Neuronal stem cell (in vitro differentiated cells): ENCODE results near the gene MTUS2.

Experiments used
- DNase-seq: peaks from one replicate; pipeline ENCODE4 v3.0.0-alpha.2; 2013; ENCODE audit warnings: low spot score
- H2AFZ ChIP-seq: one replicate; pipeline ENCODE4 v1.6.1; 2013; ENCODE audit warnings: mild to moderate bottlenecking, low read length, inconsistent platforms
- H2AK5ac ChIP-seq: 2 replicates; pipeline ENCODE4 v1.6.1; 2013; ENCODE audit warnings: low read depth, mild to moderate bottlenecking, inconsistent platforms, low read length, moderate library complexity, mixed read lengths
- H2BK120ac ChIP-seq: 2 replicates; pipeline ENCODE4 v1.6.1; 2013; ENCODE audit warnings: low read depth, mild to moderate bottlenecking, inconsistent platforms, low read length, moderate library complexity, mixed read lengths
- H2BK12ac ChIP-seq: one replicate; pipeline ENCODE4 v1.6.1; 2013; ENCODE audit warnings: low read length, inconsistent platforms
- H2BK15ac ChIP-seq: 2 replicates; pipeline ENCODE4 v1.6.1; 2013; ENCODE audit warnings: mild to moderate bottlenecking, low read length, inconsistent platforms, mixed read lengths
- H2BK5ac ChIP-seq: one replicate; pipeline ENCODE4 v1.6.1; 2013; ENCODE audit warnings: inconsistent platforms, mild to moderate bottlenecking, low read length, moderate library complexity
- H3K14ac ChIP-seq: one replicate; pipeline ENCODE4 v1.6.1; 2013; ENCODE audit warnings: low read length, inconsistent platforms
- H3K18ac ChIP-seq: 2 replicates; pipeline ENCODE4 v1.6.1; 2013; ENCODE audit warnings: low read length, inconsistent platforms
- H3K23ac ChIP-seq: 2 replicates; pipeline ENCODE4 v1.6.1; 2013; ENCODE audit warnings: low read depth, mild to moderate bottlenecking, mixed read lengths, low read length, inconsistent platforms; ENCODE audit not compliant: poor library complexity
- H3K27ac ChIP-seq: replicated peaks from 3 replicates; pipeline ENCODE4 v1.5.1; 2013; ENCODE audit warnings: low read length, inconsistent platforms
- H3K27me3 ChIP-seq, 3 experiments: 2 replicates each; pipeline ENCODE4 v1.6.1; 2013; ENCODE audit warnings: low read length in 3 of 3, mild to moderate bottlenecking in 2 of 3, inconsistent platforms in 1 of 3, low read depth in 1 of 3, mixed read lengths in 1 of 3, moderate library complexity in 1 of 3; ENCODE audit not compliant: control insufficient read depth in 3 of 3, insufficient read depth in 3 of 3
- H3K36me3 ChIP-seq, 2 donors: replicated peaks in 1 of 2; 2 replicates each; pipeline ENCODE4 v1.6.1; 2013; ENCODE audit warnings: low read length in 2 of 2; ENCODE audit not compliant: control insufficient read depth in 2 of 2, insufficient read depth in 2 of 2
- H3K4ac ChIP-seq: 2 replicates; pipeline ENCODE4 v1.6.1; 2013; ENCODE audit warnings: inconsistent platforms, mild to moderate bottlenecking, low read length, moderate library complexity
- H3K4me1 ChIP-seq, 2 donors: 1 replicate in 1 of 2; 2 replicates in 1 of 2; pipeline ENCODE4 v1.6.1; 2013; ENCODE audit warnings: low read length in 2 of 2, low read depth in 1 of 2; ENCODE audit not compliant: control insufficient read depth in 2 of 2, insufficient read depth in 1 of 2
- H3K4me2 ChIP-seq: one replicate; pipeline ENCODE4 v1.6.1; 2013; ENCODE audit warnings: mild to moderate bottlenecking, low read length, inconsistent platforms; ENCODE audit not compliant: insufficient read depth, poor library complexity, severe bottlenecking
- H3K4me3 ChIP-seq, 2 donors: 2 replicates each; pipeline ENCODE4 v1.5.1; 2013; ENCODE audit warnings: low read length in 2 of 2, mild to moderate bottlenecking in 2 of 2, inconsistent platforms in 1 of 2, moderate library complexity in 1 of 2
- H3K79me1 ChIP-seq: one replicate; pipeline ENCODE4 v1.6.1; 2013; ENCODE audit warnings: low read depth, mild to moderate bottlenecking, inconsistent platforms, low read length, moderate library complexity
- H3K9ac ChIP-seq: one replicate; pipeline ENCODE4 v1.6.1; 2013; ENCODE audit warnings: mild to moderate bottlenecking, low read depth, low read length, inconsistent platforms; ENCODE audit not compliant: poor library complexity
- H3K9me3 ChIP-seq, 2 donors: replicated peaks in 1 of 2; 2 replicates each; pipeline versions ENCODE3 to v1.6.1; 2013; ENCODE audit warnings: low read length in 2 of 2, mild to moderate bottlenecking in 2 of 2, inconsistent platforms in 1 of 2, low read depth in 1 of 2, mixed read lengths in 1 of 2, moderate library complexity in 1 of 2; ENCODE audit not compliant: control insufficient read depth in 2 of 2, insufficient read depth in 1 of 2
- H4K8ac ChIP-seq: one replicate; pipeline ENCODE4 v1.6.1; 2013; ENCODE audit warnings: low read depth, mild to moderate bottlenecking, inconsistent platforms, low read length, moderate library complexity
- H4K91ac ChIP-seq: one replicate; pipeline ENCODE4 v1.6.1; 2013; ENCODE audit warnings: low read length, low read depth, mild to moderate bottlenecking, inconsistent platforms; ENCODE audit not compliant: poor library complexity
- WGBS, 2 donors: extraction: QIAGEN DNeasy Blood & Tissue Kit; methylation state at CpG; one replicate each; pipeline ENCODE4 v1.1.7; 2013; ENCODE audit warnings: missing lambda C conversion rate in 2 of 2, mixed read lengths in 1 of 2; ENCODE audit not compliant: insufficient read length in 2 of 2, insufficient replicate concordance in 1 of 2; ENCODE audit errors: extremely low coverage in 2 of 2; 5-methylcytosine and 5-hydroxymethylcytosine counted together

The MTUS2 gene

DNA sequence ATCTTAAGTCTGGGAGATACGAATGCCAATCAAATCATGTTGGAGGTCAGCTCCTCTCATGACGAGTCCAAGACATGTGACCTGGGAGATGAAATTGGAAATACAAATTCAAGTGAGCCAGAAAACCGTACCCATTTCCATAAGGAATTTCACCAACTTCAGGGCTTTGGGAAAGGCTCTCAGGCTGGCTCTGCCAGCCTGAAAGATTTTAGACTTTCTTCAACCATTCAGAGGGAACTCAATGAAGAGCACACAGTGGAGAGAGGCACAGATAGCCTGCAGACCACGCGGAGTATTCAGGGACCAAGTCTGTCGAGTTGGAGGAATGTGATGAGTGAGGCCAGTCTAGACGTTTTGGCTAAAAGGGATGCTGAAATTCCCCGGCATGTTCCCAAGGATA, 204.6 kb downstream of the MTUS2 start:
- WGBS, 2 donors = no CpG with 5 or more reads among the region's 8 CpGs

GRCh38 chr13:29028868-29029267, 208.7 kb downstream of the MTUS2 start:
- no peak overlapping the region for H2BK12ac ChIP-seq
- no peak overlapping the region for H3K14ac ChIP-seq
- H3K9ac ChIP-seq = no peak overlapping the region
- H4K8ac ChIP-seq = no peak overlapping the region
- no peaks in the 10 kb centered on the region for H3K79me1 ChIP-seq
- no peak overlapping the region for H4K91ac ChIP-seq
- no peak overlapping the region for H3K27ac ChIP-seq
- H3K18ac ChIP-seq = no peak overlapping the region
- H3K36me3 ChIP-seq = no peaks in the 10 kb centered on the region
- no peak overlapping the region for H2AFZ ChIP-seq
- no peak overlapping the region for H3K4me2 ChIP-seq
- no peaks in the 10 kb centered on the region for H3K9me3 ChIP-seq
- H3K4me3 ChIP-seq = no peak overlapping the region
- H3K4me1 ChIP-seq = peaks cover 0 to 3% of the 10 kb centered on the region in 2 donors
- no peaks in the 10 kb centered on the region for H3K27me3 ChIP-seq
- no peak overlapping the region for H3K23ac ChIP-seq
- no peak overlapping the region for H2BK5ac ChIP-seq
- no peak overlapping the region for H2BK120ac ChIP-seq
- H2AK5ac ChIP-seq = no peak overlapping the region
- no peak overlapping the region for H2BK15ac ChIP-seq
- WGBS, 2 donors = no CpG with 5 or more reads among the region's 5 CpGs
- DNase-seq = no peak
- no peak overlapping the region for H3K4ac ChIP-seq

More for the DNA sequence above, 204.6 kb downstream of the MTUS2 start:
- no peak overlapping the region for H4K91ac ChIP-seq
- H3K4ac ChIP-seq = no peak overlapping the region
- H4K8ac ChIP-seq = no peak overlapping the region
- no peak overlapping the region for H2BK12ac ChIP-seq
- no peak overlapping the region for H3K4me3 ChIP-seq
- H2AFZ ChIP-seq = no peak overlapping the region
- no peak overlapping the region for H2BK5ac ChIP-seq
- no peak overlapping the region for H3K27ac ChIP-seq
- no peak overlapping the region for H3K4me2 ChIP-seq
- no peak overlapping the region for H2BK15ac ChIP-seq
- peaks cover 2% of the 10 kb centered on the region for H3K79me1 ChIP-seq
- H3K4me1 ChIP-seq = no peaks in the 10 kb centered on the region
- no peak for DNase-seq
- no peak overlapping the region for H3K18ac ChIP-seq
- H2AK5ac ChIP-seq = no peak overlapping the region
- H3K9me3 ChIP-seq = no peaks in the 10 kb centered on the region
- H3K14ac ChIP-seq = no peak overlapping the region
- no peak overlapping the region for H3K9ac ChIP-seq
- H2BK120ac ChIP-seq = no peak overlapping the region
- H3K23ac ChIP-seq = no peak overlapping the region
- no peaks in the 10 kb centered on the region for H3K36me3 ChIP-seq
- H3K27me3 ChIP-seq = no peaks in the 10 kb centered on the region

DNA sequence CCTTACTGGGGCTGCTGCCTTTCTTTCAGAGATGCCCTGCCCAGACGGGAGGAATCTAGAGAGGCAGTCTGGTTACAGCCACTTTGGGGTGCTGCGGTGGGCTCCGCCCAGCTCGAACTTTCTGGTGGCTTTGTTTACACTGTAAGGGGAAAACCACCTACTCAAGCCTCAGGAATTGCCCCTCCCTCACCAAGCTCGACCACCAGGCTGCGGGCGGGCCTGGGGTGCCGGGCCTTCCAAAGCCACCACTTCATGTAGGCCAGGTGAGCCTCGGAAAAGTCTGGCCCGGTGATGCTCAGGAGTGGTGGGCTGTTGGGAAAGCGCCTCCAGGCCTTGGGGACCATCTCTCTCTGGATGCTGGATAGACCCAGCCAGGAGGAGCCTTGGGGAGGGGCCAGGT, 218.6 kb downstream of the MTUS2 start:
- Histone ChIP-seq H3K79me1 (no peaks in the 10 kb centered on the region), H3K4me1 (no peaks in the 10 kb centered on the region), H3K4me3 (no peak overlapping the region), H3K14ac (peak overlapping the region; percentile 82), H2BK120ac (no peak overlapping the region), H3K23ac (no peak overlapping the region), H2AK5ac (peak overlapping the region; percentile 46), H2AFZ (no peak overlapping the region), H3K27me3 (no peaks in the 10 kb centered on the region), H4K8ac (no peak overlapping the region), H3K27ac (no peak overlapping the region), H2BK15ac (no peak overlapping the region), H3K36me3 (no peaks in the 10 kb centered on the region), H4K91ac (no peak overlapping the region), H3K9ac (no peak overlapping the region), H2BK12ac (no peak overlapping the region), H2BK5ac (peak overlapping the region; percentile 66), H3K18ac (peak overlapping the region; percentile 80), H3K4ac (no peak overlapping the region), H3K4me2 (no peak overlapping the region), H3K9me3 (no peaks in the 10 kb centered on the region)
- DNase-seq = no peak
- WGBS, 2 donors = no CpG with 5 or more reads among the region's 11 CpGs

- Histone ChIP-seq H3K4me2 (no peak overlapping the region), H3K14ac (peak overlapping the region; percentile 82), H3K27ac (no peak overlapping the region), H3K23ac (no peak overlapping the region), H2BK5ac (peak overlapping the region; percentile 66), H4K8ac (no peak overlapping the region), H2AK5ac (no peak overlapping the region), H3K4me3 (no peak overlapping the region), H2BK12ac (no peak overlapping the region), H3K27me3 (no peaks in the 10 kb centered on the region), H3K9ac (peak overlapping the region; percentile 12), H2BK15ac (no peak overlapping the region), H2BK120ac (no peak overlapping the region), H4K91ac (no peak overlapping the region), H3K4me1 (no peaks in the 10 kb centered on the region), H2AFZ (no peak overlapping the region), H3K9me3 (no peaks in the 10 kb centered on the region), H3K18ac (peak overlapping the region; percentile 80), H3K79me1 (no peaks in the 10 kb centered on the region), H3K4ac (no peak overlapping the region), H3K36me3 (no peaks in the 10 kb centered on the region)
- no CpG with 5 or more reads among the region's 18 CpGs for WGBS, 2 donors
- no peak for DNase-seq
Observed at GRCh38 chr13:29039212-29039611, 219.1 kb downstream of the MTUS2 start.
